Epithelial cell of proximal tubule (primary cell): ENCODE results near the gene ARID4B. TPM values are rescaled to one million over a fixed set of nuclear protein-coding genes. Genes with fewer than 3 reads are reported as not detected.

ENCODE experiments used
- DNase-seq: peaks from one replicate; pipeline ENCODE4 v3.0.0-alpha.2; 2011; ENCODE audit warnings: low read depth
- H3K4me3 ChIP-seq: 2 replicates; pipeline ENCODE4 v1.5.1; 2011; ENCODE audit warnings: low read depth, mild to moderate bottlenecking, low read length
- total RNA-seq: library from RNA; depleted of rRNA; stranded (reverse); fragments of >200 nt; gene quantifications from 2 replicates; pipeline ENCODE4 v1.2.3, GENCODE V29; 2015
- TF ChIP-seq, protein P1 (sequence below): conservative IDR thresholded peaks from 2 replicates; pipeline ENCODE4 v1.5.1; 2012; ENCODE audit warnings: low read depth, mild to moderate bottlenecking, low read length

Gene ARID4B
- total RNA-seq, 1 donor from 2014 or later: 13.8 TPM

DNA sequence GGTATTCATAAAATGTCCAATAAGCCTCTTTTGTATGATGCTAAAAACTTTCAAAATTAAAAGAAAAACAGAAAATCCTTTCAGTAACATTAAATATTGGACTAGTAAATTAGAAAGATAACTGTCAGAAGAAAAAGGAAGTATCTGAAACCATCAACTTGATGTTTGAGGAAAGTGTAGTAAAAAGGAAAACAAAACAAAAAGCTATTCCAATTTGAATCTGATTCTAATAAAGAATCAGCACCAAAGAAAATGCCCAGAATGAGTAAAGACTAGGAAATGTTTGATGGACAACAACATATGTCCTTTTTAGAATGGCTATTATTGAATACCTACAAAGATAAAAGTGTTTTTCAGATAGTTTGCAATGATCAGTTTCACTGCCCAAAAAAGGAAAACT, 87.0 kb downstream of the ARID4B start:
- H3K4me3 ChIP-seq: no peak overlapping the region
- TF ChIP-seq, protein P1, sequence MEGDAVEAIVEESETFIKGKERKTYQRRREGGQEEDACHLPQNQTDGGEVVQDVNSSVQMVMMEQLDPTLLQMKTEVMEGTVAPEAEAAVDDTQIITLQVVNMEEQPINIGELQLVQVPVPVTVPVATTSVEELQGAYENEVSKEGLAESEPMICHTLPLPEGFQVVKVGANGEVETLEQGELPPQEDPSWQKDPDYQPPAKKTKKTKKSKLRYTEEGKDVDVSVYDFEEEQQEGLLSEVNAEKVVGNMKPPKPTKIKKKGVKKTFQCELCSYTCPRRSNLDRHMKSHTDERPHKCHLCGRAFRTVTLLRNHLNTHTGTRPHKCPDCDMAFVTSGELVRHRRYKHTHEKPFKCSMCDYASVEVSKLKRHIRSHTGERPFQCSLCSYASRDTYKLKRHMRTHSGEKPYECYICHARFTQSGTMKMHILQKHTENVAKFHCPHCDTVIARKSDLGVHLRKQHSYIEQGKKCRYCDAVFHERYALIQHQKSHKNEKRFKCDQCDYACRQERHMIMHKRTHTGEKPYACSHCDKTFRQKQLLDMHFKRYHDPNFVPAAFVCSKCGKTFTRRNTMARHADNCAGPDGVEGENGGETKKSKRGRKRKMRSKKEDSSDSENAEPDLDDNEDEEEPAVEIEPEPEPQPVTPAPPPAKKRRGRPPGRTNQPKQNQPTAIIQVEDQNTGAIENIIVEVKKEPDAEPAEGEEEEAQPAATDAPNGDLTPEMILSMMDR: no peak
- no peak for DNase-seq

DNA sequence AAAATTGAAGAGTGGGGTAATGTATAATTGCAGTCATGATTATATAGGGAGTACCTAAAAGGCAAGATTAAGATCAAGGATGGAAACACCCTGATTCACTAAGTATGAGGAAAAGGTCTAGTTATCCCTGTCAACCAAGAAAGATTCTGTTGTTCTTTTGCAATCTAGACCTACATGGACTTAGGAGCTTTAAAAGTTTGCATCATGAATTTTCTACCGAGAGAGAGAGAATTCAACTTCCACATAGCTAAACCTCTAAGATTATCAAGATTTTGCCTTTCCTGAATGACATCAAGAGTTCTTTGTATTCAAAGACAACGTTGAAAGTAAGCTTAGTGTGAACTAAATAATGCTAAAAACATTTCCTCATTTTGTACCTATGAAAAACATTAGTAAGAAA, 88.1 kb downstream of the ARID4B start:
- TF ChIP-seq, protein P1: no peak
- DNase-seq: no peak
- no peak overlapping the region for H3K4me3 ChIP-seq

DNA sequence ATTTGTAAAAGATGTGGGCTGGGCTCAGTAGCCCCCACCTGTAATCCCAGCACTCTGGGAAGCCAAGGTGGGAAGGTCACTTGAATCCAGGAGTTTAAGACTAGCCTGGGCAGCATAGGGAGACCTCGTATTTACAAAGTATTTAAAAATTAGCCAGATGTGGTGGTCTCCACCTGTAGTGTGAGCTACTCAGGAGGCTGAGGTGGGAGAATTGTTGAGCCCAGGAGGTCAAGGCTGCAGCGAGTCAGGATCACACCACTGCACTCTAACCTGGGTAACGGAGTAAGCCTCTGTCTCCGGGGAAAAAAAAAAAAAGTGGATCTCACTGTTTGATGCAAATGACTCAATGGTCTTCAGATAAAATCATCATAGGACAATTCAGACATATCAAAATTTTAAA, 89.4 kb downstream of the ARID4B start:
- DNase-seq: no peak
- H3K4me3 ChIP-seq: no peak overlapping the region
- TF ChIP-seq, protein P1: no peak

DNA sequence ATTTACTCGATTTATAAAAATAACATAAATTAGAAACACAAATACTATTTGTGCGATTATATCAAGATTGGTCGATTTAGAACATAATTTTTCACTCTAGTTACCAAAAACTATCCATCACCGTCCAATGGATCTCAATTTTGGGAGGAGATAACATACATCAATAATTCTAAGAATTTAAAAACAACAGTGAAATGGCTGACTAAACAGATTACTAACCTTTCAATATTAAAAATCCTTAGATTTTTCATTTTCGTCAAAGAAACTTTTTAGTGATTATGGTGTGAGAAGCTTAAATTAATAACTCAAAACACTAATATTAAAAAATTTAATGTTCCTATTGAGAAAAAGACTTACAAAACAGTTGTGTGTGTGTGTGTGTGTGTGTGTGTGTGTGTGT, 91.9 kb downstream of the ARID4B start:
- no peak overlapping the region for H3K4me3 ChIP-seq
- TF ChIP-seq, protein P1: no peak
- DNase-seq: no peak

DNA sequence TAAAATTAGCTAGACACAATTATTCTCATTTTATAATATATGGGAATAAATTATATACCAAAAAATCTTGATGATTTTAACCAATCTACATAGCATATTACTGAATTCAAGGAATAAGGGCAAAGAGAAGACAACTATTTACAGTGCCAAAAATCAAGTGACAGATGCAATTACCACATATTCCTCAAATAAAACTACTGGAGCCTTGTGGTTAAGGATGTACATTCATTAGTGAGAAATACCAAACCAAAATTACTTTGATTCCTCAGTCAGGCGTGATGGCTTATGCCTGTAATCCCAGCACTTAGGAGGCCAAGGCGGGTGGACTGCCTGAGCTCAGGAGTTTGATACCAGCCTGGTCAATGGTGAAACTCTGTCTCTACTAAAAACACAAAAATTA, 98.1 kb downstream of the ARID4B start:
- TF ChIP-seq, protein P1: no peak
- no peak for DNase-seq
- no peak overlapping the region for H3K4me3 ChIP-seq

DNA sequence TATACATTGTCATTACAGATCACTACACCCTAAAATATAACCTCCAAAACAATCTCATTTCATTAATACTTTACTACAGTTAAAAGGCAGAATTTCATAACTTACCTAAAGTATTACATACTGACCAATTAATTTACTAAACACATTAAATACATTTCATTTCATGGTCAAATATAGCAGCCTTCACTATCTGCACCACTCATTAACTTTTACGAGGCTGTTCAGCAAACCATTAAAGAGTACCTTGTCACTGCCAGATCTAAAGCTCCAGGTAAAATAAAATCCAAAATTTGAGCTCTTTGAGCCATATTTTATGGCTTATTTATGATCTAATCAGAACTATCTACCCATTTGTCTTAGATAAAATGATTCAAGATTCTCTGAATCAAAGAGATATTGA, 100.6 kb downstream of the ARID4B start:
- DNase-seq: no peak
- TF ChIP-seq, protein P1: no peak
- H3K4me3 ChIP-seq: no peak overlapping the region

DNA sequence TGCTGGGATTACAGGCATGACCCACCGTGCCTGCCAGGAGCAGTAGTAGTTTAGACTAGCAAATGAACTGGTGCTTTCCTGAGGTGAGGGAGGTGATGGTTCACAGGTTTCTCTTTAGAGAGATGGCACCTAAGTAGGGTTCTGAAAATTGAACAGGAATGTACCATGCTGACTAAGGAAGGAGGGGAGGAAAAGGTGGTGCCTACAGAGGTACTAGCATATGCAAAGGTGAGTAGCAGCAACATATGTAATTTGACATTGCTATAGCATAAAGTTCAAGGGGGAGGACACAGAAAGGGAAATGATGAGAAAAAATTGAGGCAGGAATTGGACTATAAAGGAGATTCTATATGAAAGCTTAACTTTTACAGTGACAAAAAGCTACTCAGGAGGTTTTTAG, 101.0 kb downstream of the ARID4B start:
- H3K4me3 ChIP-seq: no peak overlapping the region
- no peak for DNase-seq
- TF ChIP-seq, protein P1: no peak
